OCI-LY1 (cell line): ENCODE data around the gene PRTN3.

Experiments used
- EZH2 ChIP-seq: fragments of 200-600 bp; sonication (generic), shearing (Covaris generic); IDR thresholded peaks from 2 replicates; pipeline ENCODE4 v1.8.0; 2017; ENCODE audit warnings: borderline replicate concordance, mixed run types, mild to moderate bottlenecking, antibody characterized with exemption, low read length, moderate library complexity, mixed read lengths
- TF ChIP-seq, protein P1 (sequence below): fragments of 200-600 bp; sonication (generic), shearing (Covaris generic); IDR thresholded peaks from 2 replicates; pipeline ENCODE4 v1.5.1; 2017; ENCODE audit warnings: mild to moderate bottlenecking, antibody characterized with exemption, low read length, moderate library complexity, mixed read lengths

GRCh38 chr19:858868-859843 is 18.4 kb downstream of the PRTN3 start, which contains the start of gene CFD:
- TF ChIP-seq, protein P1, sequence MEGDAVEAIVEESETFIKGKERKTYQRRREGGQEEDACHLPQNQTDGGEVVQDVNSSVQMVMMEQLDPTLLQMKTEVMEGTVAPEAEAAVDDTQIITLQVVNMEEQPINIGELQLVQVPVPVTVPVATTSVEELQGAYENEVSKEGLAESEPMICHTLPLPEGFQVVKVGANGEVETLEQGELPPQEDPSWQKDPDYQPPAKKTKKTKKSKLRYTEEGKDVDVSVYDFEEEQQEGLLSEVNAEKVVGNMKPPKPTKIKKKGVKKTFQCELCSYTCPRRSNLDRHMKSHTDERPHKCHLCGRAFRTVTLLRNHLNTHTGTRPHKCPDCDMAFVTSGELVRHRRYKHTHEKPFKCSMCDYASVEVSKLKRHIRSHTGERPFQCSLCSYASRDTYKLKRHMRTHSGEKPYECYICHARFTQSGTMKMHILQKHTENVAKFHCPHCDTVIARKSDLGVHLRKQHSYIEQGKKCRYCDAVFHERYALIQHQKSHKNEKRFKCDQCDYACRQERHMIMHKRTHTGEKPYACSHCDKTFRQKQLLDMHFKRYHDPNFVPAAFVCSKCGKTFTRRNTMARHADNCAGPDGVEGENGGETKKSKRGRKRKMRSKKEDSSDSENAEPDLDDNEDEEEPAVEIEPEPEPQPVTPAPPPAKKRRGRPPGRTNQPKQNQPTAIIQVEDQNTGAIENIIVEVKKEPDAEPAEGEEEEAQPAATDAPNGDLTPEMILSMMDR, result no peak
- TF ChIP-seq EZH2, result no peak
